Esophagus muscularis mucosa (tissue), 4 donors: ENCODE measurements around the gene H2AZ1. TPM values are rescaled to one million over a fixed set of nuclear protein-coding genes. Genes with fewer than 3 reads are reported as not detected.
A peak's percentile ranks its signal among the peaks of the same experiment; 100 is the strongest.

Source experiments
- DNase-seq: peaks from one replicate; pipeline ENCODE4 v3.0.0-alpha.2; 2017; ENCODE audit errors: extremely low spot score
- H3K27ac ChIP-seq, 4 donors: fragments of 200-600 bp; sonication (generic); replicated peaks in 1 of 4; 1 replicate in 3 of 4; 2 replicates in 1 of 4; pipeline ENCODE4 v1.5.1; 2016 to 2019; ENCODE audit warnings: mild to moderate bottlenecking in 1 of 4
- H3K27me3 ChIP-seq, 4 donors: fragments of 200-600 bp; sonication (generic); one replicate each; pipeline versions ENCODE4 v1.5.1 to v1.6.0; 2016 to 2019
- H3K36me3 ChIP-seq, 4 donors: fragments of 200-600 bp; sonication (generic); one replicate each; pipeline ENCODE4 v1.5.1; 2016 to 2019
- H3K4me1 ChIP-seq, 4 donors: fragments of 200-600 bp; sonication (generic); one replicate each; pipeline ENCODE4 v1.5.1; 2016 to 2019
- H3K4me3 ChIP-seq, 4 donors: fragments of 200-600 bp; sonication (generic); 1 replicate in 2 of 4; 2 replicates in 2 of 4; pipeline ENCODE4 v1.5.1; 2016 to 2019; ENCODE audit warnings: mild to moderate bottlenecking in 4 of 4, moderate library complexity in 1 of 4
- H3K9me3 ChIP-seq, 4 donors: fragments of 200-600 bp; sonication (generic); 1 replicate in 3 of 4; 2 replicates in 1 of 4; pipeline ENCODE4 v1.5.1; 2016 to 2019
- CTCF ChIP-seq, 3 experiments: fragments of 200-600 bp in 2 of 3; fragments of 450-650 bp in 1 of 3; sonication (generic) in 2 of 3; IDR thresholded peaks; one replicate each; pipeline ENCODE4 v1.5.1; 2017 to 2019; ENCODE audit warnings: antibody characterized with exemption in 3 of 3, mild to moderate bottlenecking in 2 of 3, moderate library complexity in 1 of 3
- EP300 ChIP-seq: sonication (generic); formaldehyde crosslinking; IDR thresholded peaks from one replicate; pipeline ENCODE4 v1.6.1; 2017; ENCODE audit warnings: antibody characterized with exemption
- POLR2A ChIP-seq: fragments of 450-650 bp; IDR thresholded peaks from one replicate; pipeline ENCODE4 v1.6.1; 2017; ENCODE audit warnings: antibody characterized with exemption, moderate library complexity, mild to moderate bottlenecking, low read depth
- POLR2AphosphoS5 ChIP-seq, 2 donors: sonication (generic); formaldehyde crosslinking; IDR thresholded peaks; one replicate each; pipeline ENCODE4 v1.6.1; 2017; ENCODE audit warnings: antibody characterized with exemption in 2 of 2
- WGBS: methylation state at CpG from one replicate; pipeline ENCODE4 v1.1.5; 2018; 5-methylcytosine and 5-hydroxymethylcytosine counted together
- intact Hi-C: fragments of 100-400 bp; cut with DNase I; formaldehyde crosslinking; loops from one replicate; pipeline ENCODE4 v1.15.1; 2023
- total RNA-seq, 4 donors: library from RNA; depleted of rRNA; stranded (reverse); fragments of >200 nt; gene quantifications; one replicate each; pipeline versions ENCODE4 v1.1.0 to v1.2.1, GENCODE V29; 2016

The H2AZ1 gene
- total RNA-seq, 4 donors from 2014 or later, result 173 to 247 (median 195) TPM

GRCh38 chr4:99950913-99951254, 809 bp upstream of the H2AZ1 start:
- 1% methylated on average over 8 of the region's 8 CpGs for WGBS
- intact Hi-C loops, result no loop called here

GRCh38 chr4:99949034-99949998, 759 bp downstream of the H2AZ1 start:
- peak; percentile 96 for DNase-seq
- peaks cover 44 to 50% (median 45%) of the 10 kb centered on the region in 4 donors for H3K4me1 ChIP-seq
- H3K9me3 ChIP-seq, result no peaks in the 10 kb centered on the region
- H3K4me3 ChIP-seq, result peak overlapping the region; percentile 89 to 94 (median 90)
- peaks cover 0 to 8% (median 2%) of the 10 kb centered on the region in 4 donors for H3K36me3 ChIP-seq
- intact Hi-C loops, result loop anchor here (2.0 to 10.0 kb wide), 3 partner anchors 132 to 387 kb away; partner anchors contain the start of gene DAPP1
- no peaks in the 10 kb centered on the region for H3K27me3 ChIP-seq
- H3K27ac ChIP-seq, result peak overlapping the region; percentile 93 to 98 (median 97)
- TF ChIP-seq CTCF (IDR thresholded peaks at IDR 0.05) (peak; percentile 84 to 93 (median 88)), POLR2AphosphoS5 (IDR thresholded peaks at IDR 0.05) (peak; percentile 57 to 73), POLR2A (no peak), EP300 (no peak)
- under 1% methylated on average over 52 of the region's 98 CpGs for WGBS

More at GRCh38 chr4:99950913-99951254, 809 bp upstream of the H2AZ1 start:
- Histone ChIP-seq H3K9me3 (no peaks in the 10 kb centered on the region), H3K27me3 (no peaks in the 10 kb centered on the region), H3K27ac (peak overlapping the region; percentile 93 to 98 (median 97)), H3K36me3 (peaks cover 0 to 8% (median 2%) of the 10 kb centered on the region in 4 donors), H3K4me1 (peaks cover 29 to 36% (median 30%) of the 10 kb centered on the region in 4 donors), H3K4me3 (peak overlapping the region; percentile 89 to 94 (median 90))
- no peak for TF ChIP-seq POLR2A
- TF ChIP-seq POLR2AphosphoS5 (IDR thresholded peaks at IDR 0.05), result no peak
- TF ChIP-seq EP300, result no peak
- TF ChIP-seq CTCF (IDR thresholded peaks at IDR 0.05), result no peak
- DNase-seq, result no peak

GRCh38 chr4:99947608-99948007, 2.5 kb downstream of the H2AZ1 start:
- WGBS, result 72% methylated on average over 4 of the region's 4 CpGs
- TF ChIP-seq EP300 (no peak), CTCF (IDR thresholded peaks at IDR 0.05) (no peak), POLR2A (no peak), POLR2AphosphoS5 (IDR thresholded peaks at IDR 0.05) (no peak)
- Histone ChIP-seq H3K4me3 (peak overlapping the region in 2 of 4 donors; percentile 91 to 99), H3K4me1 (peaks cover 53 to 67% (median 62%) of the 10 kb centered on the region in 4 donors), H3K27me3 (no peaks in the 10 kb centered on the region), H3K9me3 (no peaks in the 10 kb centered on the region), H3K36me3 (peaks cover 0 to 8% (median 2%) of the 10 kb centered on the region in 4 donors), H3K27ac (peak overlapping the region; percentile 93 to 98 (median 97))
- DNase-seq, result no peak
- intact Hi-C loops, result loop anchor here (2.0 to 10.0 kb wide), 4 partner anchors 53 to 385 kb away; partner anchors contain the start of genes DAPP1 and LAMTOR3

GRCh38 chr4:99947190-99947578, 2.9 kb downstream of the H2AZ1 start:
- Histone ChIP-seq H3K4me1 (peaks cover 53 to 71% (median 67%) of the 10 kb centered on the region in 4 donors), H3K4me3 (peak overlapping the region; percentile 91 to 99 (median 96)), H3K27me3 (no peaks in the 10 kb centered on the region), H3K9me3 (no peaks in the 10 kb centered on the region), H3K36me3 (peaks cover 0 to 8% (median 2%) of the 10 kb centered on the region in 4 donors), H3K27ac (peak overlapping the region; percentile 93 to 98 (median 97))
- TF ChIP-seq EP300 (no peak), POLR2A (no peak), POLR2AphosphoS5 (IDR thresholded peaks at IDR 0.05) (no peak), CTCF (IDR thresholded peaks at IDR 0.05) (no peak)
- 26% methylated on average over 8 of the region's 8 CpGs for WGBS
- no peak for DNase-seq
- intact Hi-C loops, result loop anchor here (2.0 to 10.0 kb wide), 3 partner anchors 52 to 222 kb away; partner anchors contain the start of genes DAPP1 and LAMTOR3
